ENCODE measurements around the gene NLN.

NLN gene

DNA sequence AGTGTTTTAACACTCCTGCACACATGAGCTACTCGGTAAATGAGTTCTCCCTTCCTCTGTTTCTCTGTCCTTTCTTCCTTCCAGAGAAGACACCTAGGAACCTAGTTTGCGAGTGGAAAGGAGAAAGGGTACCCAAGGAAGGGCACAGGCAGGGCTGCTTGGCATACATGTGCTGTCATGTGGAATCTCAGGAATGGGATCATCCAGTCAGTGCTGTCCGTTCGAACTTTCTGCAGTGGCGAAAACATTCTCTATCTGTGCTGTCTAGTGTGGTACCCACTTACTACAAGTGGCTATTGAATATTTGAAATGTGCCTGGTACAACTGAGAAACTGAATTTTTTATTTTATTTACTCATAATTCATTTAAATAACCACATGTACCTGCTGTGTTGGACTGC, 28.0 kb downstream of the NLN start:
- DNase-seq (ENCODE audit: low spot score) = no peak
- H3K4me3 ChIP-seq = no peak overlapping the region
- no peak overlapping the region for H3K27ac ChIP-seq
- TF ChIP-seq, protein P1, sequence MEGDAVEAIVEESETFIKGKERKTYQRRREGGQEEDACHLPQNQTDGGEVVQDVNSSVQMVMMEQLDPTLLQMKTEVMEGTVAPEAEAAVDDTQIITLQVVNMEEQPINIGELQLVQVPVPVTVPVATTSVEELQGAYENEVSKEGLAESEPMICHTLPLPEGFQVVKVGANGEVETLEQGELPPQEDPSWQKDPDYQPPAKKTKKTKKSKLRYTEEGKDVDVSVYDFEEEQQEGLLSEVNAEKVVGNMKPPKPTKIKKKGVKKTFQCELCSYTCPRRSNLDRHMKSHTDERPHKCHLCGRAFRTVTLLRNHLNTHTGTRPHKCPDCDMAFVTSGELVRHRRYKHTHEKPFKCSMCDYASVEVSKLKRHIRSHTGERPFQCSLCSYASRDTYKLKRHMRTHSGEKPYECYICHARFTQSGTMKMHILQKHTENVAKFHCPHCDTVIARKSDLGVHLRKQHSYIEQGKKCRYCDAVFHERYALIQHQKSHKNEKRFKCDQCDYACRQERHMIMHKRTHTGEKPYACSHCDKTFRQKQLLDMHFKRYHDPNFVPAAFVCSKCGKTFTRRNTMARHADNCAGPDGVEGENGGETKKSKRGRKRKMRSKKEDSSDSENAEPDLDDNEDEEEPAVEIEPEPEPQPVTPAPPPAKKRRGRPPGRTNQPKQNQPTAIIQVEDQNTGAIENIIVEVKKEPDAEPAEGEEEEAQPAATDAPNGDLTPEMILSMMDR (IDR thresholded peaks at IDR 0.05) = no peak

DNA sequence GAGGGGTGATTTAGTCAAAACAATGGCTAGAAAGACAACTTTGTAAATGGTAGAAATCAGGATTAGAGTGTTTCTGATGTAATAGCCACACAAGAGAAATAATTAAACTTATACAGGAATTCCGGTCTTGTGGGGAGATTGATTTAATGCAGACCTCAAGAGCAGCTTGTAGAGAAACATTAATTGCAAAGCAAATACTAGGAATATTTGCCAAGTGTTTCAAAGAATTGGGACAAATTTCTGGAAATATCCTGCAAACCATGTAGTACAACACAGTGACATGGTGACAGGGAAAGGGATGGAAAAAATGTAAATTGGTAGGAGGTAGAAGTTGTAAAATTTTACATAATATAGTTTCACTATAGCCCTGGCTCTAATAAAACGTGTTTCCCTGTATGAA, 28.9 kb downstream of the NLN start:
- DNase-seq (ENCODE audit: low spot score) = no peak
- TF ChIP-seq, protein P1 (IDR thresholded peaks at IDR 0.05) = no peak
- Histone ChIP-seq H3K27ac (no peak overlapping the region), H3K4me3 (no peak overlapping the region)

DNA sequence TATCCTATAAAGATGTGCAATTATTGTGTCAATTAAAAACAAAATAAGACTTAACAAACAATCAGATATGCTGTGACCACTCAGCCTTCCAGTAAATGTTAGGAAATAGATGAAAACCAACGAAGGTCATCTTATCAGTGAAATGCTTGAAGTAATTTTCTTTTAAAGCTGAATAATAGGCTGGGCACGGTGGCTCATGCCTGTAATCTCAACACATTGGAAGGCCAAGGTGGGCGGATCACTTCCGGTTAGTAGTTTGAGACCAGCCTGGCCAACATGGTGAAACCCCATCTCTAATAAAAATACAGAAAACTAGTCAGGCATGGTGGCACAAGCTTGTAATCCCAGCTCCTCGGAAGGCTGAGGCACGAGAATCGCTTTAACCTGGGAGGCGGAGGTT, 31.2 kb downstream of the NLN start:
- DNase-seq (ENCODE audit: low spot score) = no peak
- Histone ChIP-seq H3K27ac (no peak overlapping the region), H3K4me3 (no peak overlapping the region)
- TF ChIP-seq, protein P1 (IDR thresholded peaks at IDR 0.05) = no peak

DNA sequence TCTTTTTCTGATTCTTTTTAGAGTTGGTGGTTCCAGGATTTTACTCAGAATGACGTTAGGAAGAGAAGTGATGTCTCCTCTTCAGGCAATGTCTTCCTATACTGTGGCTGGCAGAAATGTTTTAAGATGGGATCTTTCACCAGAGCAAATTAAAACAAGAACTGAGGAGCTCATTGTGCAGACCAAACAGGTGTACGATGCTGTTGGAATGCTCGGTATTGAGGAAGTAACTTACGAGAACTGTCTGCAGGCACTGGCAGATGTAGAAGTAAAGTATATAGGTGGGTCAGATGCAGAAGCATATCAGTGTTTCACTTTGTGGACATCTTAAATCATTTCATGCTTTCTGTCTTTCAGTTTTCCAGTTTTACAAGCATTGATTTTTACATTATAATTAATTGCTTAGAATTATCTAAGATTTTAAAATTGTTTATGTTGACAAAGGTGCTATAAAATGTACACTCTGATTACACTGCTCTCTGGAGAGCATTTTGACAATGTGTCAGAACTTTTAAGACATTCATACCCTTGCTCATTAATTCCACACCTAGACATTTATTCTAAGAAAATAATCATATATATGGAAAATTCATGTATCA, 36.6 kb downstream of the NLN start:
- TF ChIP-seq, protein P1 (IDR thresholded peaks at IDR 0.05) = no peak
- Histone ChIP-seq H3K4me3 (no peak overlapping the region), H3K27ac (no peak overlapping the region)
- no peak for DNase-seq (ENCODE audit: low spot score)

DNA sequence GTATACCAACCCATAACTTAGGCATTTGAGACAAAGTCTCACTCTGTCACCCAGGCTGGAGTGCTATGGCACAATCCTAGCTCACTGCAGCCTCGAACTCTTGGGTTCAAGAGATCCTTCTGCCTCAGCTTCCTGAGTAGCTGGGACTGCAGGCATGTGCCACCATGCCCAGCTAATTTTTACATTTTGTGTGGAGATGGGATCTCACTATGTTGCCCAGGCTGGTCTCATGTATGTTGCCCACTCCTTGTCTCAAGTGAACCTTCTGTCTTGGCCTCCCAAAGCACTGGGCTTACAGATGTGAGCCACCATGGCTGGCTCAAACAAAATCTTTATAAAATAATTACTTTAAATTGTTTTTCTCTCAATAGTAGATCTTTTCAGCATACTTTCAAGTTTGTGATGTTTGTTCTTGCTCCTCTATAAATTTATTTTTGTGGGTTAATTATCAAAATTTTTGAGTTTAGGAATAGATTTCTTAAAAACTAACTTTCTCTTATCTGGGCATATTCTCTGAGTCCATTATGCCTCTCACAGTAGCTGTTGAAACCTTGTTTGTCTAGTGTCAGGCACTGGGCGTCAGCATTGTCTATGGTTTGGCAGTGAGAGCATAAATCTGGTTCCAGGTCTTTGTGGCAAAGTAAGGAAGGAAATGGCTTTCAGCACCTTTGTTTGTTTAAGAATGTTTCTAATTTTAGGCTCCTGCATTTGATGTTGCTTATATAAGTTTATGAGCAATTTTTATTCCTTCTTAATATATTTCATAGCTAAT, 38.7 kb downstream of the NLN start:
- TF ChIP-seq, protein P1 (IDR thresholded peaks at IDR 0.05) = no peak
- H3K4me3 ChIP-seq = no peak overlapping the region
- H3K27ac ChIP-seq = no peak overlapping the region
- no peak for DNase-seq (ENCODE audit: low spot score)

DNA sequence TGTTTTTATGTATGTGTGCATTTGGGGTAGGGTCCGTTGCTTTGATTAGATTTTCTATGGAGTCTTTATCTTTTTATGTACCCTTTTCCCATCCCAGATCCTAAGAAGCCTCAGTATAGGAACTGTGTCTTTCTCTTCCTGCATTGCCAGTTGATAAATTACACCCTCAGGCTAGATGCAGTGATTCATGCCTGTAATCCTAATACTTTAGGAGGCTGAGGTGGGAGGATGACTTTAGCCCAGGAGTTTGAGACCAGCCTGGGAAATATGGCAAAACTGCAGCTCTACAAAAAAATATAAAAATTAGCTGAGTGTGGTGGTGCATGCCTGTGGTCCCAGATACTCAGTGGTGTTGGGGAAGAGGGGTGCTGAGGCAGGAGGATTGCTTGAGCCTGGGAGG, 40.2 kb downstream of the NLN start:
- TF ChIP-seq, protein P1 (IDR thresholded peaks at IDR 0.05) = no peak
- Histone ChIP-seq H3K27ac (no peak overlapping the region), H3K4me3 (no peak overlapping the region)
- DNase-seq (ENCODE audit: low spot score) = no peak

DNA sequence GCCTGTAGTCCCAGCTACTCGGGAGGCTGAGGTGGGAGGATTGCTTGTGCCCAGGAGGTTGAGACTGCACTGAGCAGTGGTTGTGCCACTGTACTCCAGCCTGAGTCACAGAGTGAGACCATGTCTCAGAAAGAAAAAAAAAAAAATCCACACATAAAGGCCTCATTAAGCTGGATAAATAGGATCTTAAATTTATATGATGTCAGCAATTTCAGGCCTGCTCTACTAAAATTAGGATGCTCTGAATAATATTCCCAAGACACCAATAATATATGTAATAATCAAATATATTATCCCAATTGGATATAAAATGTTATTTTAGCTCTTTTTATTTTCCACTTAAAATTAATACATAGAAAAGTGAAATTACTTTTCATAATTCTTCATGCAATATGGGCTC, 43.6 kb downstream of the NLN start:
- Histone ChIP-seq H3K4me3 (no peak overlapping the region), H3K27ac (no peak overlapping the region)
- TF ChIP-seq, protein P1 (IDR thresholded peaks at IDR 0.05) = no peak
- no peak for DNase-seq (ENCODE audit: low spot score)

All from coronary artery (tissue), 2 donors.